Measurements from ENCODE around the gene LAPTM5.

- TF ChIP-seq CTCF (conservative IDR thresholded peaks at IDR 0.05; ENCODE audit: low read depth, low read length) (no peak), EZH2 (IDR thresholded peaks at IDR 0.05; ENCODE audit: borderline replicate concordance, low read depth, low read length, poor library complexity, severe bottlenecking) (no peak)
Observed at GRCh38 chr1:30705698-30706097, 51.9 kb downstream of the LAPTM5 start.

Data from A673 (cell line).